Stomach (tissue), 4 donors: Measurements from ENCODE around the gene SKA2.

ENCODE experiments used
- POLR2AphosphoS5 ChIP-seq, 3 donors: sonication (generic); formaldehyde crosslinking; IDR thresholded peaks; one replicate each; pipeline ENCODE4 v1.6.1; 2016; ENCODE audit warnings: antibody characterized with exemption in 3 of 3
- TF ChIP-seq, protein P1 (sequence below), 7 experiments: fragments of 450-650 bp in 4 of 7; fragments of 200-600 bp in 3 of 7; sonication (generic) in 3 of 7; IDR thresholded peaks; one replicate each; pipeline ENCODE4 v1.5.1; 2016 to 2019; ENCODE audit warnings: antibody characterized with exemption in 7 of 7, control low read depth in 2 of 7, mild to moderate bottlenecking in 1 of 7

DNA sequence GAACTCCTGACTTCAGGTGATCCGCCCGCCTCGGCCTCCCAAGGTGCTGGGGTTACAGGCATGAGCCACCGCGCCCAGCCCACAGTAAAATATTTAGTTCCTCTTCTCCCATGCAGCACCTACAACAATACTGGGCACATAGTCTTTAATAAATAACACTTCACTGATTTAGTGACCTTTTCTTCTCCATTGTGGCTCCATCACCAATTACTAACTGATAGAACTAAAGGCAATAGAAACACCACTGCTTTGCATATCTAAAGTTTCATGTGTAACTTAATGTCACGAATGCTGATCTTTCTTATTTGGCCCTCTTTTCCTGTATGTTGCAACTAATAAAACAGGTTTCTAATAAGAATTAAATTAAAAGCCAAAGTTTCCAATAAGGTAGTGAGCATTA is 87.2 kb downstream of the SKA2 start:
- TF ChIP-seq, protein P1, sequence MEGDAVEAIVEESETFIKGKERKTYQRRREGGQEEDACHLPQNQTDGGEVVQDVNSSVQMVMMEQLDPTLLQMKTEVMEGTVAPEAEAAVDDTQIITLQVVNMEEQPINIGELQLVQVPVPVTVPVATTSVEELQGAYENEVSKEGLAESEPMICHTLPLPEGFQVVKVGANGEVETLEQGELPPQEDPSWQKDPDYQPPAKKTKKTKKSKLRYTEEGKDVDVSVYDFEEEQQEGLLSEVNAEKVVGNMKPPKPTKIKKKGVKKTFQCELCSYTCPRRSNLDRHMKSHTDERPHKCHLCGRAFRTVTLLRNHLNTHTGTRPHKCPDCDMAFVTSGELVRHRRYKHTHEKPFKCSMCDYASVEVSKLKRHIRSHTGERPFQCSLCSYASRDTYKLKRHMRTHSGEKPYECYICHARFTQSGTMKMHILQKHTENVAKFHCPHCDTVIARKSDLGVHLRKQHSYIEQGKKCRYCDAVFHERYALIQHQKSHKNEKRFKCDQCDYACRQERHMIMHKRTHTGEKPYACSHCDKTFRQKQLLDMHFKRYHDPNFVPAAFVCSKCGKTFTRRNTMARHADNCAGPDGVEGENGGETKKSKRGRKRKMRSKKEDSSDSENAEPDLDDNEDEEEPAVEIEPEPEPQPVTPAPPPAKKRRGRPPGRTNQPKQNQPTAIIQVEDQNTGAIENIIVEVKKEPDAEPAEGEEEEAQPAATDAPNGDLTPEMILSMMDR (IDR thresholded peaks at IDR 0.05), result no peak
- no peak for TF ChIP-seq POLR2AphosphoS5 (IDR thresholded peaks at IDR 0.05)
